IPS-NIHi11 (cell line): ENCODE measurements around the gene ITPR1.

ENCODE experiments used
- DNase-seq: peaks from one replicate; pipeline ENCODE4 v3.0.0; 2012; ENCODE audit warnings: mixed read lengths, low spot score

The ITPR1 gene

GRCh38 chr3:4491855-4492207 lies 1.3 kb upstream of the ITPR1 start:
- no peak for DNase-seq

GRCh38 chr3:4492208-4493013 lies 737 bp upstream of the ITPR1 start:
- peak; percentile 48 for DNase-seq

DNA sequence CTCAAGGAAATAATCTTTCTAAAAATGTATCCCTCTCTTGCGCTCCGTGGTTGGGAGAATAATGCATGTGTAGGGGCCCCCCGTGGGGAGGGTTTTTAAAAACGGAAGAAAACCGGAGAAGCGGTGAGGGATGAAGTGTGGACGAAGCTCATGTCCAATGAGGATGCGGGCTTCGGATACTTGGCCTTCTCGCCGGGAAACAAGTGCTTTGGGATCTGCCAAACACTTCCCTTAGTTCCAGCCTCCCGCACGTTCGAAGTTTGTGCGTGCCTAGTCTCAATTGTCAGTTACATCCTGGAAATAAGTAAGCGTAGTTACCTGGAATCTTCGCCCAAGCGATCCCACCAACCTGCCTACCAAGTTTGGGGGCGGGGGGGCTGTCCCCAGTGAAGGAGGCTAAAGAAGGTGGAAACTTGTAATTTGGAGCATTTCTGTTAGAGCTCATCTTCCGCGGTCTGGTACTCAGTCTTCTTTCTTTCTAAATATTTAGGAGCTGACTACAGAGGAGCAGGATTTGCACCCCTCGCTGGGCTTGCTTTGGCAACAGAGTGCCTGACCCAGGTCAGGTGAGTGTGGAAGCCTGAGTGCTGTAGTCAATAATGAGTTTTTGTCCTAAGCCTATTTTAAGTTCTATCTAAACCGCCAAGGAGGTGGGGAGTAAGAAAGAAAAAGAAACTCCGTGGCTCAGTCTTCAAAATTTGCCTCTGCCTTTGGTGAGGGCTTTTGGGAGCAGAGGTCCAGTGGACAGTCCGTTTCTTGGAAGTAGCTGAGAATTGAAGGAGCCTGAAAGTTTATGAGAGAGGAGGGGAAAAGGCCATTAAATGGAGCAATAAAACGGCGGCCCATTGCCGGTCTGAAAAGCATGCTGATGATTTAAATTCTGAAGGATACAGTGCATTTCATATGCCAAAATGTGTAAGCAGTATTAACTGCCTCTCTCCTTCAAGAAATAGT lies 1.1 kb downstream of the ITPR1 start:
- DNase-seq, result peak; percentile 19

DNA sequence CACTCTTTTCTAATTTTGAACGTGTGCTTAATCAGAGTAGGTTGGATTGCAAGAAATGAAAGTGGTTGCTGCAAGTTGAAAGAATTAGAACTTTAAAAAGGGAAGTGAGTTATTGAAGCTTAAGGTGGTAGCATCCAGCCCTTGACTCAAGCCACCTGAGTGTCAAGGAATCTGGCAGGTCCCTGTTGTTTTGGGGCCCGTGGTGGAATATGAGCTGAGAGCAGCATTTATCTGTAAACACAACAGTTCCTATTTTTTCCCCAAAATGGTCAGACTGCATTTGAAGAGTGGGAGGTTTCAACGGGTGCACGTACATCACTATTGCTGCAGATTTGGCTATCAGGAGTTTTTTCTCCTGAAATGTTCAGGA lies 1.7 kb downstream of the ITPR1 start:
- DNase-seq, result no peak

DNA sequence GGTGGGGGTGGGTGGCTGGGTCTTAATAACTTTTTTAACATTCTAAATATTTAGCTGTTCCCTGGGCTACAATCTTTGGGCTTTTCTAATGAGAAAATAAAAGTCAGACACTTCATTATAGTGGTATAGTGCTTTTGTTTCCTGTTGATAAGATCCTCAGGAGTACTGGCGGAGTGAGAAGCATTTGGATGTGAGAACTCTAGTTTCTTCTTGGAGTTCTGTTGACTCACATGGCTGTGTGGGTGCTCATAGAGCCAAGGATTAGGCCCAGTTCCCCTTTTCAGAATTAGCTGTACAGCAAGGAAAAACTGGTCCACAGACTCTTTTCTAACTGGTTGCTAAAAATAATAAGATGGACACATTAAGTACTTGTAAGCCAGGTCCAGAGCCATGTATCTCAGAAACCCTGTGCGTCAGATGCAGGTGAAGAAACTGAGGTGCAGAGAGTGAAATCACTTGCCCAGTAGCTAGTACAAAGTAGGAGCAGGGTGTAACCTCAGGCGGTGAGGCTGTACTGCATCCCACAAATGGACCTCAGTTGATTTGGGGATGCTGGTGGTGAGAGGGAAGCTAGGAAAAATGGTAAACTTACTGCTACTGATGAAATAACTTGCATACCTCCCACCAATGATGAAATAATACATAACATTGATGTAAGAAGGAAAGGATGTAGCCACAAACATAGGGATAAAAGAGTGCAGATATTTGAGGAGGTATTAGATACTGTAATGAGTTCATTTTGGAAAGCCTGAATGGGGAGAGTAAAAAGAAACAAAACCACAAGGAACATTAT lies 2.3 kb downstream of the ITPR1 start:
- no peak for DNase-seq

DNA sequence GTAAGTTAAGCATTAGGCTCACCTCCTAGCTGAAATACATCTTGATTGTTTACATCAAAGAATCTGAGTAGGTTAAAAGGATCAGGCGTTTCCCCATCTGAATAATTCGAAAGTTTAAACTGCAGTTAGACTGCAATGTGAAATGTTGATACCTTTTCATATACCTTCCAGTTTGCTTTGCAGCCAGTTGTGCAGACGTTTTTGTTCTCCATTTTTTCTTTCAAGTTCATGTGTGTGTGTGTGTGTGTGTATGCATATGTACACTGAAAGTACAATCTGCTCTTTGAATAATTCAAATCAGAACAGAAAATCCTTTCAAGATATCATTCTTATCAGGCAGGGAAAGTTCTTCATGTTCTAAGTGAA lies 2.9 kb downstream of the ITPR1 start:
- no peak for DNase-seq

DNA sequence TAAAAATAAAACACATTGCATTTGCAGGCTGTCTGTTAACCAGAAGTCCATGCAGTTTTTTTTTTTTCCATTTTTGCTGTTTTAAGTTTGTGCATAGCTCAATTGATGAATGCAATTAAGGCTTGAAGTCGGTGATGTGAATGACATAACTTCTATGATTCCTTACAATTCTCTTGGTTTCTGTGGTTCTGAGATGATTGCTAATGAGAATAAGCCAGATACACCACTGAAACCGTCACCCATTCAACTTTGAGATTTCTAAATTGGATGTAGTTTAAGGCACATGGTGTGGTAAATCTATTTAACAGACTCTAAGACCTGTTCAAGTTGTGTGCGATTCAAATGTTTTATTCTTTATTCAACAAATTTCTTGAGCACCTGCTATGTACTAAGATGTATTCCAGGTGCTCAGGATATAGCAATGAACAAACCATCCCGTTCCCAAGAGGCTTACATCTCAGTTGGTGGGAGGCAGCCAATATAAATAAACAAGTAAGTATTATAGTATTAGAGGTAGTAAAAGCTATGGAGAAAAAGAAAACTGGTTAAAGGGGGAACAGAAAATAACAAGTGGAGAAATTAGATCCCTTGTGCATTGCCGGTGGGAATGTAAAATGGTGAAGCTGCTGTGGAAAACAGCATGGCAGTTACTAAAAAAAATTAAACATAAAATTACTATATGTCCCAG lies 4.0 kb downstream of the ITPR1 start:
- DNase-seq, result no peak

GRCh38 chr3:4497843-4498324 lies 4.7 kb downstream of the ITPR1 start:
- no peak for DNase-seq

GRCh38 chr3:4498446-4498845 lies 5.3 kb downstream of the ITPR1 start:
- DNase-seq, result no peak

- DNase-seq, result no peak
These were observed 8.3 kb downstream of the ITPR1 start for GRCh38 chr3:4501437-4501836.

GRCh38 chr3:4501927-4502326 lies 8.8 kb downstream of the ITPR1 start:
- DNase-seq, result no peak

- no peak for DNase-seq
These were observed 9.9 kb downstream of the ITPR1 start for GRCh38 chr3:4503050-4503449.

GRCh38 chr3:4504340-4505261 lies 11.5 kb downstream of the ITPR1 start:
- DNase-seq, result no peak

GRCh38 chr3:4505688-4506558 lies 12.8 kb downstream of the ITPR1 start:
- DNase-seq, result no peak

- no peak for DNase-seq
These were observed 13.4 kb downstream of the ITPR1 start for GRCh38 chr3:4506559-4507023.

DNA sequence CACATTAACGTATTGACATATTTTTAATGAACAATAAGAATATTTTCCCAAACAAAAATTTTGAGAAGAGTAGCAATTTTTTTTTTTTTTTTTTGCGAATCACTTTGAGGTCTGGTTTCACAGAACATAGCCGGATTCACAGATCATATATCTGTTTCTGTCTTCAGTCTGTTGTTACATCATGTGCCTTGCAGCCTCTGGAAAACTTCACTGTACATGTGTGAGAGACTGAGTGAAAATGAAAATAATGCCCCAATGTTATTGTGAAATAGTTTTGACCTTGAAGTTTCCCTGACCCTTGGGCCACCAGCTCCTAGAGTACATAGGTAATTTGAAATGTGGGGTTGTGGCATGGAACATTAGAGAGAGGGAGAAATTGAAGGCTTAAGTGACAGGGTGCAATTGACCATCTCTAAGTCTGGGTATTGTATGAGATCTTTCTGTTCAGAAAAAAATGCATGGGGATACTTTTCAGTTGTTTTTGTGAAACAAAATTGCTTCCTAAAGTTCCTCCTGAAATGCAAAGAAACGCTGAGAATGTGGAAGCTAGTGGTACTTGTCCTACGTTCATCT lies 14.0 kb downstream of the ITPR1 start:
- DNase-seq, result no peak

- DNase-seq, result peak; percentile 35
These were observed 15.2 kb downstream of the ITPR1 start for GRCh38 chr3:4508048-4508981.

DNA sequence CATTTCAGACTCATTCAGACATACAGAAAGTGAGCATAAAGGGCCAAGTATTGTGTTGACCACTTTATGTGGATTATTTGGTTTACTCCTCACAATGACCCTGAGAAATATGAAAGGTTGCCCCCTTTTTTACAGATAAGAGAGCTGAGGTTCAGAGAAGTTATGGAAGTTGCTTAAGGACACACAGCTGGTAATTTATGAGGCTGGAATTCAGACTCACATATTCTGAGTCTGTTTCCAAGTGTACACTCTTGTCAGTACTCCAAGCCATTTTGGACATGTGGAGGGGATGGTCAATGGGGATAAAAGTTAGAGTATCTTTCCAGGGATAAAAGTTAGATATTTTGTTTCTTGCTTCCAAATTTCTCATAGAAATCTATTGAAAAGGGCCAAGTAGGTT lies 15.9 kb downstream of the ITPR1 start:
- no peak for DNase-seq
